ENCODE measurements around the gene TNIP3. TPM values are rescaled to one million over a fixed set of nuclear protein-coding genes. Genes with fewer than 3 reads are reported as not detected.
A peak's percentile ranks its signal among the peaks of the same experiment; 100 is the strongest.

The TNIP3 gene
- total RNA-seq, 2 donors from 2014 or later: 0.11 TPM; not detected in 1

DNA sequence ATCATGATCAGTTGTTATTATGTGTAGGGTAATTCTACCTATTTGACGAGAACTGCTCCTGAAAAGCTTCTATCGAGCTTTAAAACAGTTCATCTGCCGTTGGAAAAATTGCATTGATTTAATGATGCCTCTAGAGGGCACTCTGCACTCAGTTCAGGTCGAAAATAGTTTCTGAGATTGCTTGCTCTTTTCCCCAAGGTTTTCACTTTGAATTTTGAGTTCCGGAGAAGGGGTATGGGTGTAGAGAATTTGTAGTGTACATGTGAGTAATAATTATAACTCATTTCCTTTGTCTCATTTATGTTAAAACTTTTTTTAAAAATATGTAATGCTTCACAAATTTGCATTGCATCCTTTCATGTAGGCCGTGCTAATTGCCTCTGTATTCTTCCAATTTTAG lies 28.4 kb upstream of the TNIP3 start:
- 34 to 48% methylated on average over 4 to 5 of the region's 6 CpGs for WGBS, 2 experiments (ENCODE audit: insufficient coverage in 1 of 2, insufficient read length in 1 of 2)
- Histone ChIP-seq H3K27ac (ENCODE audit: low read depth, low read length) (no peak overlapping the region), H3K4me3 (ENCODE audit: low read length) (no peak overlapping the region), H3K9ac (ENCODE audit: extremely low read depth, low read length, poor library complexity, severe bottlenecking) (no peak overlapping the region), H3K36me3 (ENCODE audit: control insufficient read depth, insufficient read depth, low read length) (no peaks in the 10 kb centered on the region), H3K9me3 (ENCODE audit: control insufficient read depth, low read length) (no peaks in the 10 kb centered on the region), H3K4me1 (ENCODE audit: control insufficient read depth, insufficient read depth, low read length) (peaks cover 4% of the 10 kb centered on the region), H3K27me3 (ENCODE audit: control insufficient read depth, insufficient read depth, low read length, poor library complexity, severe bottlenecking) (no peaks in the 10 kb centered on the region)
- no peak overlapping the region for H3K4me3 Mint-ChIP-seq
- H3K9me3 Mint-ChIP-seq: no peaks in the 10 kb centered on the region
- H3K4me1 Mint-ChIP-seq: peaks cover 3% of the 10 kb centered on the region
- DNase-seq: peak; percentile 54
- H3K27me3 Mint-ChIP-seq (ENCODE audit: insufficient read depth): peaks cover 2% of the 10 kb centered on the region
- TF ChIP-seq, protein P1, sequence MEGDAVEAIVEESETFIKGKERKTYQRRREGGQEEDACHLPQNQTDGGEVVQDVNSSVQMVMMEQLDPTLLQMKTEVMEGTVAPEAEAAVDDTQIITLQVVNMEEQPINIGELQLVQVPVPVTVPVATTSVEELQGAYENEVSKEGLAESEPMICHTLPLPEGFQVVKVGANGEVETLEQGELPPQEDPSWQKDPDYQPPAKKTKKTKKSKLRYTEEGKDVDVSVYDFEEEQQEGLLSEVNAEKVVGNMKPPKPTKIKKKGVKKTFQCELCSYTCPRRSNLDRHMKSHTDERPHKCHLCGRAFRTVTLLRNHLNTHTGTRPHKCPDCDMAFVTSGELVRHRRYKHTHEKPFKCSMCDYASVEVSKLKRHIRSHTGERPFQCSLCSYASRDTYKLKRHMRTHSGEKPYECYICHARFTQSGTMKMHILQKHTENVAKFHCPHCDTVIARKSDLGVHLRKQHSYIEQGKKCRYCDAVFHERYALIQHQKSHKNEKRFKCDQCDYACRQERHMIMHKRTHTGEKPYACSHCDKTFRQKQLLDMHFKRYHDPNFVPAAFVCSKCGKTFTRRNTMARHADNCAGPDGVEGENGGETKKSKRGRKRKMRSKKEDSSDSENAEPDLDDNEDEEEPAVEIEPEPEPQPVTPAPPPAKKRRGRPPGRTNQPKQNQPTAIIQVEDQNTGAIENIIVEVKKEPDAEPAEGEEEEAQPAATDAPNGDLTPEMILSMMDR (conservative IDR thresholded peaks at IDR 0.05): peak; percentile 90
- H3K27ac Mint-ChIP-seq: no peak overlapping the region
- no peaks in the 10 kb centered on the region for H3K36me3 Mint-ChIP-seq (ENCODE audit: low read depth)

DNA sequence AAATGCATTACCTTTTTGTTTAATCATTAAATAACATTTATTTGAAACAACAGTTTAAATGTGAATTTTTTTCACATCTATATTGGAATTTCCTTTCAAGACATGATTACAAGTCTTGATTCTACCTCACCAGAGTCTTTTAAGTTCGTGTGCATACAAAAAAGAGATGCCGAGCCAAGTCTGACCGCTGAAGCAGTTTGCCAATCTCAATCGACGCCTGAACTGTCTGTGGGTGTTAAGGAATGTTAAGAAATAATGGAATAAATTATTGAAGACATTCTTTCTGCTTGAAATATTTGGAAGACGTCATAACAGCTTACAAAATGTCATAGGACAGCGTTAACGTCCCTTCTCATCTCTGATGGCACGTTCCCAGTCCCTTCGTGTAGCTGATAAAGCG lies 27.9 kb upstream of the TNIP3 start:
- no peaks in the 10 kb centered on the region for H3K36me3 ChIP-seq (ENCODE audit: control insufficient read depth, insufficient read depth, low read length)
- no peaks in the 10 kb centered on the region for H3K9me3 Mint-ChIP-seq
- peaks cover 4% of the 10 kb centered on the region for H3K4me1 ChIP-seq (ENCODE audit: control insufficient read depth, insufficient read depth, low read length)
- DNase-seq: no peak
- H3K27me3 Mint-ChIP-seq (ENCODE audit: insufficient read depth): peaks cover 2% of the 10 kb centered on the region
- H3K4me3 ChIP-seq (ENCODE audit: low read length): no peak overlapping the region
- no peaks in the 10 kb centered on the region for H3K27me3 ChIP-seq (ENCODE audit: control insufficient read depth, insufficient read depth, low read length, poor library complexity, severe bottlenecking)
- TF ChIP-seq, protein P1 (conservative IDR thresholded peaks at IDR 0.05): no peak
- H3K9me3 ChIP-seq (ENCODE audit: control insufficient read depth, low read length): no peaks in the 10 kb centered on the region
- no peak overlapping the region for H3K9ac ChIP-seq (ENCODE audit: extremely low read depth, low read length, poor library complexity, severe bottlenecking)
- no peak overlapping the region for H3K4me3 Mint-ChIP-seq
- WGBS, 2 experiments (ENCODE audit: insufficient coverage in 1 of 2, insufficient read length in 1 of 2): 86 to 90% methylated on average over 9 to 11 of the region's 11 CpGs
- H3K36me3 Mint-ChIP-seq (ENCODE audit: low read depth): no peaks in the 10 kb centered on the region
- H3K27ac Mint-ChIP-seq: no peak overlapping the region
- peaks cover 3% of the 10 kb centered on the region for H3K4me1 Mint-ChIP-seq
- H3K27ac ChIP-seq (ENCODE audit: low read depth, low read length): no peak overlapping the region

DNA sequence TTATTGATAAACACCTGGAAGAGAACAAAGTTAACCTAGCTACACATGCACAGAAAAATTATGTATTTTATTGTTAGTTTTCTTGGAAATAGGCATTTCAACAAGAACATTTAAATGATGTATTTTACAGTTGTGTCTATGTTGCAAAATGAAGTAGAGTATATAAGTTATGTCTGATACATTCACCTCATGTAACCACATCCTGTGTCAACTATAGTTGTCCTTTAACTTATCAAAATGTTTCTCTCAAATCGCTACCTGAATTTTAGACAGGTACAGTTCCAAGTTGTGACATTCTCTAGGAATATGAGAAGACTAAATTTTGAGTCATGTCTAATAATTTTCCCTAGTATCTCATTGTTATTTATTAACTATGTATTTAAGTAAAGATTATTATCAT lies 27.2 kb upstream of the TNIP3 start:
- H3K36me3 ChIP-seq (ENCODE audit: control insufficient read depth, insufficient read depth, low read length): no peaks in the 10 kb centered on the region
- Mint-ChIP-seq H3K36me3 (ENCODE audit: low read depth) (no peaks in the 10 kb centered on the region), H3K4me3 (no peak overlapping the region), H3K4me1 (peaks cover 3% of the 10 kb centered on the region), H3K27ac (no peak overlapping the region), H3K27me3 (ENCODE audit: insufficient read depth) (peaks cover 2% of the 10 kb centered on the region), H3K9me3 (no peaks in the 10 kb centered on the region)
- H3K9me3 ChIP-seq (ENCODE audit: control insufficient read depth, low read length): no peaks in the 10 kb centered on the region
- no peak overlapping the region for H3K27ac ChIP-seq (ENCODE audit: low read depth, low read length)
- TF ChIP-seq, protein P1 (conservative IDR thresholded peaks at IDR 0.05): no peak
- H3K27me3 ChIP-seq (ENCODE audit: control insufficient read depth, insufficient read depth, low read length, poor library complexity, severe bottlenecking): no peaks in the 10 kb centered on the region
- no peak overlapping the region for H3K9ac ChIP-seq (ENCODE audit: extremely low read depth, low read length, poor library complexity, severe bottlenecking)
- peaks cover 4% of the 10 kb centered on the region for H3K4me1 ChIP-seq (ENCODE audit: control insufficient read depth, insufficient read depth, low read length)
- H3K4me3 ChIP-seq (ENCODE audit: low read length): no peak overlapping the region
- WGBS, 2 experiments (ENCODE audit: insufficient coverage in 1 of 2, insufficient read length in 1 of 2): 77% methylated on average over 1 of the region's 1 CpG; no CpG with 5 or more reads in 1 of the 2 experiments
- no peak for DNase-seq

All from endodermal cell (in vitro differentiated cells).